ENCODE data around the gene DTD2.
"Not testable (repeated sequence)": the region's sequence is repeated elsewhere in the genome, so short reads cannot be mapped to it uniquely, and the experiment has no call there.

DTD2 gene

DNA sequence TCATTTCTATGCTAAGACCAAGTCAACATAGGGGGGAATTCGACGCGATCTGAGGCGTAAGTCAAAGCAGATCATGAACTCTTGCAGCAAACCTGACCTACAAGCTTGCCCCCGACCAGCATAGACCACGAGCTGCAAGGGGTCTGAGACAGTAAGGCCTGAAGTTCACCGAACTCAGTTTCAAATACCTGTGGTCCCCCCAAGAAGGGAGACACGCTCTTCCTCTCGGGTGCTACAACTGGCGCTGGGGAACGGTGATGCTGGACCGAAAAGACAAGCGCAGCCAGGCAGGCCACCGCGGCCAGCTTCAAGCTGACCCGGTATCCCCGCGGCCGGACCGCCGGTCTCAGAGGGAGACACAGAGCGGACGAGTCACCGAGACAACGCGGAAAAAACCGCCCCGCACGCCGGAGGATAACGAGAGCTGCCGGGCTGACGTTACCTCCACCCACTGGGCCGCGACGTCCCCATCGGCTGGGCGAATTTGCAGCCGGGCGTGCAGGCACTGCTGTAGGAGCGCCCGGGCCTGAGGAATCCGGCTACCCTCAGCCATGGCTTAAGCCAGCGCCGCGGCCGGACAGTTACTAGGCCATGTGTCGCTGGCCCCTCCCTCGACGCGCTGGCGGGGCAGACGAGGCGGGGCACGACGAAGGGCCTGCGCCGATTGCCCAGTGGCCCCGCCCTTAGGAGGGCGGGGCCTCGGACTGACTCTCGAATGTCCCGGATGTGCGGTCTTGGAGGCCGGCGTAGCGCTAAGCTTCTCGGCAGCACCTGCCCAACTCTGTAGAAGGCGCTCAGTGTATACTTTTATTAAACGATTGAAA, at the start of gene DTD2:
TSS of gene DTD2 (minus strand) at position 666 of the 824 bp plus-strand sequence. CDS start at position 553, 113 bp downstream.
- DNase-seq: peak; percentile 88

DNA sequence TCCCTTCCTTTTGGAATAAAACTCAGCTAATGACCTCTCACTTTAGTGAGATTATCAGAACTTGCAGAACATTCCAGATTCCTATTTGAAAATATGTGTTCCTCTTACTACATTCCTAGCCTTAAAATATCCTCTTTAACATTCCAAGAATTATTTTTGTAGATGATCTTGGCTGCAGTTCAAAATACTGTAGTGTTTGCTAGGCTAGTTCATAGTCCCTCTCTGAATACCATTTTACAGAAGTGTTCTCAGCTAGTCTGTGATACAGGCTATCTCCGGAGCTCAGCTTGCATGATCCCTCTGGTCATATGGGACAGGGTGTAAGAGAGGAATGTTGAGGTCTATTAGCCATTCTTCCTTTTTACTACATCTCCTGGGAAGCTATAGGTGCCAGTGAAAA, 48.1 kb upstream of the DTD2 start:
- DNase-seq: no peak

DNA sequence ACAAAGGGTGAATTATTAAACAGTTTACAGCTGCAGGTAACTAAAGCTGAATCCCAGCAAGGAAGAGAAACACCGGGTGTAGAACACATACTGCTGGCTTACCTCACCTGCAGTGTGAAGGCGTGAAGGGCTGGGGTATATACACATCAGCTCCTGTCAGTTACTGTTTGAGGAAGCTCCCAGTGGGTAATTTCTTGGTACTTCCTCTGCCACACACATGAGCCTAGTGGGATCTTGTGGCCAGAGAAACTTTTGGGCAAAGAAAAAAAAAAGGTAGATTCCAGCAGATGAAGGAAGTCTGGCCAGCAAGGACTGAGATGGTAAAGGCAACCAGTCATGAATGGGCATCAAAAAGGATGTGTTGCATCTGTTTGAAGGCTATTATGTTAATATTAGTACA, 44.6 kb upstream of the DTD2 start:
- DNase-seq: no peak

- DNase-seq: no peak
Observed at GRCh38 chr14:31492759-31493498, 35.6 kb upstream of the DTD2 start.

- DNase-seq: no peak
Observed at GRCh38 chr14:31489691-31490090, 32.4 kb upstream of the DTD2 start.

DNA sequence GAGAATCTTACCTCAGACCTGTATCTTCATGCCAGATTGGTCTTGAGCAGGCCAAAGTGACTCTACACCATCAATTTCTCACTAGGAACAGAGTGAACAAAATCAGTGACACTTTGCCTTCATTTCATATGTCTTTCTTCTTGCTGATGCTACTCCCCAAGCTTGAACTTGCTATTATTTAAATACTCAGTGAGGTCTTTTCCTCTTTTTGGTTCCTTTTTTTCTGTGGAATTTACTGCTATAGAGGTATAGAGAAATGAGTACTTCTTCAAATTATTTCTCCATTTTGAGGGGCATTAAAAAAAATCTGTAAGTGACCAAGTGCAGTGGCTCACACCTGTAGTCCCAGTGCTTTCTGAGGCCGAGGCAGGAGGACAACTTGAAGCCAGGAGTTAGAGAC, 30.6 kb upstream of the DTD2 start, which contains the start of gene GPR33:
TSS of gene GPR33 (minus strand) at position 154 of the 400 bp plus-strand sequence. CDS start 4,074 bp downstream, outside the sequence.
- DNase-seq: no peak

GRCh38 chr14:31486764-31487163, 29.5 kb upstream of the DTD2 start:
- DNase-seq: no peak

DNA sequence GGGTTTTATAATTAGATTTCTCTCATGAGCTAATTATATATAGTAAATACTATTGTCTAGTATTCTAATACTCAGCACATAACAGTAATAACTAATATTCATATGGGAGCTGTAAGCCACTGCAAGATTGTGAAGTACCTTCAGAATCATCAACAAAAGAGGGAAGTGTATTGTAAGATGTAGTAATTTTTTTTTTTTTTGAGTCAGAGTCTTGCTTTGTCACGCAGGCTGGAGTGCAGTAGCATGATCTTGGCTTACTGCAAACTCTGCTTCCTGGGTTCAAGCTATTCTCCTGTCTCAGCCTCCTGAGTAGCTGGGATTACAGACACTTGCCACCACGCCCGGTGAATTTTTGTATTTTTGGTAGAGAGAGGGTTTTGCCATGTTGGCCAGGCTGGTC, 27.4 kb upstream of the DTD2 start:
- DNase-seq: no peak

DNA sequence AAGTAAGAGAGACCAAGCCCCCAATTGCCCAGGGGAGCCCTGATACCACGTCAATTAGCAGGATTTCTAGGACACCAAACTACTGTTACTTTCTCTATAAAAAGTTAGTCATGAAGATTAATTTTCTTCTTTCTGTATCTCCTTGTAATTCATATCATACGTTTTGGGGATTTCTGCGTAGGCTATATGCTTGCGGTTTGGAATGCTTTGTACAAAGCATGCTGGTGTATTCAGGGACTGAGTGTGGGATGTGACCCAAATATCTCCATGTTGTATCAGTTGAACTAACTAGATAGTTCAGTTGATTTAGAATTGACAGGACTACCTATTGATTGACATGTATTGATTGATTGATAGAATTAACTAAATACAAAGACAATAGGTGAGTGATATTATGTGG, 22.9 kb upstream of the DTD2 start:
- no peak for DNase-seq

DNA sequence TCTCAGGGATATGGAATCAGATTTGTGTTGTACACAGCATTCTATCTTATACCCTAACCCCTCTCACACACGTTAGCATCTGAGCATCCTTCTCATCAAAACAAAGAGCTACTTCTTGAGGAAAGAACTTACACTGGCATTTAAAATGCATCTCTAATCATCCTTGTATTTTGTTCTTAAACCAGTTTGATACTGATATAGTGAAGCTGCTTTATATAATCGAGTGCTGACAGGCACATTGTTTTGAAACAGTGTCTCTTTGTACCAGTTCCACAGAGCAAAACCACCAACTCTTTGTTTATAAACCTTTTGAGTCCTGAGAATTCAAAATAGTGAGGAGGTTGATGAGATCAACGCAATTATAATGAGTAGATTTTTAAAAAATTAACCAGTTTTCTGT, 21.7 kb upstream of the DTD2 start:
- DNase-seq: no peak

DNA sequence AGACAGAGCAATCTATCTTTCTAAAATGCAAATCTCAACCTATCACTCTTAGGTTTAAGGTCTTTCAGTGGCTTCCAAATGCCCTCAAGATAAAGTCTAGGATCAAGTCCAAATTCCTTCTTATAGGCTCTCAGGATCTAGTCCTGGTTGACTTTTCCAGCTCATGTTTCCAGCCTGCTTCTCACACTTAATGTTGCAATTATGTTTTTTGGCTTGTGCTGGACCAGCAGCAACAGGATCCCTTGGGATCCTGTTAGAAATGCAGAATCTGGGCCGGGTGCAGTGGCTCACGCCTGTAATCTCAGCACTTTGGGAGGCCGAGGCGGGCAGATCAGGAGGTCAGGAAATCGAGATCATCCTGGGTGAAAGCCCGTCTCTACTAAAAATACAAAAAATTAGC, 19.9 kb upstream of the DTD2 start:
- DNase-seq: no peak

DNA sequence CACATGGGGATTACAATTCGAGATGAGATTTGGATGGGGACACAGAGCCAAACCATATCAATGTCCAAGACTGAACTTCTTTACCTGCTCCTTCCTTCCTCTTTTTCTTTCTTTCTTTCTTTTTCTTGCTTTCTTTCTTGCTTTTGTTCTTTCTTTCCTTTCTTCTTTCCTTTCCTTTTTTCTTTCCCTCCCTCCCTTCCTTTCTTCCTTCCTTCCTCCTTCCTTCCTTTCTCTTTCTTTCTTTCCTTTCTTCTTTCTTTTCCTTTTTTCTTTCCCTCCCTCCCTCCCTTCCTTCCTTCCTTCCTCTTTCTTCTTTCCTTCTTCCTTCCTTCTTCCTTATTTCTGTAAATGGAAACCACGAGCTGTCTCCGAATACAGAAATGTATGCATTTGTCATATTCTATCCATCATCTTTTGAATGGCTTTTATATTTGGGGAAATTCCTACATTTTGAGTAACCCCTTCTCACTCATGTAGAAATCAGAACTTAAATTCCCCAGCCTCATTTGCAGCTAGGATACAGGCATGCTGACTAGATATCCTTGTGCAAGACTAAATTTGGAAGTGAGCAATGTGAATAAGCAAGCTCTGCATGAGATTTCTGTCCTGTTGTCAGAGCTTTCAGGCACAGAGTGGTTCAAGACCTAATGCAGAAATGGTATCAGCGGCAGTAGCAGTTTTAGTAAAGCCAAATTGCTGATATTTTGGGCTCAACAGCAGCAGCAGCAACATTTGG, 19.0 kb upstream of the DTD2 start:
- no peak for DNase-seq

- no peak for DNase-seq
Observed at GRCh38 chr14:31466554-31466953, 9.2 kb upstream of the DTD2 start.

DNA sequence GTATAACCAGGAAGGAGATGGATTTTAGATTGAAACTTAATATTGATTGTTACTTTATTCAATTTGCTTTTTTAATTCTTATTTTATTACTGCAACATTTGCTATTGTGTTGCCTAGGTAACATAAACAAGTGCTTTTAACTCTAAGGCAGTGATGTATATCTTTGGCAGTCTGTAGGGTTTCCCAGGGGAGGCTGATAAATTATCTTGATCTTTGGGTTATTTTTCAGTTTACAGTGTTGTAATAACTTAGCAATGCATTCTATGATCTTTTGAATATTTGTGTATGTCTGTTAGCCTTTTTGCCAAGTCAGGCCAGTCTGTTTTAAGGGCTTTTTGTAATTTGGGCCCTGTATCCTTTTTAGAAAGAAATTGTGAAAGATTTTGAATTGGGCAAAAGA, 7.8 kb upstream of the DTD2 start:
- no peak for DNase-seq

GRCh38 chr14:31462450-31462849, 5.1 kb upstream of the DTD2 start:
- DNase-seq: not testable (repeated sequence)

DNA sequence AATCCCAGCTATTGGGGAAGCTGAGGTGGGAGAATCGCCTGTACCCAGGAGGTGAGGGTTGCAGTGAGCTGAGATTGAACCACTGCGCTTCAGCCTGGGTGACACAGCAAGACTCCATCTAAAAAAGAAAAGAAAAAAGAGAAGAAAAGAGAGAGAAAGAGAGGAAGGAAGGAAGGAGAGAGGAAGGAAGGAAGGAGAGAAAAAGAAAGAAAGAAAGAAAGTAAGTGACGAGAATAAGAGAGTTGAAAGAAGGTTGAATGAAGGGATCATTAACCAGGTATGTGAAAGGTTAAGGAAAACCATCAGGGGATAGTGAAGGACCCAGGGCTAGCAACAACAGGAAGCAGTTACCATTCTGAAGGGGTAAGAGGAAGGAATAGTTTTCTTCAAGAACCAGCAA, 4.2 kb upstream of the DTD2 start:
- DNase-seq: no peak

DNA sequence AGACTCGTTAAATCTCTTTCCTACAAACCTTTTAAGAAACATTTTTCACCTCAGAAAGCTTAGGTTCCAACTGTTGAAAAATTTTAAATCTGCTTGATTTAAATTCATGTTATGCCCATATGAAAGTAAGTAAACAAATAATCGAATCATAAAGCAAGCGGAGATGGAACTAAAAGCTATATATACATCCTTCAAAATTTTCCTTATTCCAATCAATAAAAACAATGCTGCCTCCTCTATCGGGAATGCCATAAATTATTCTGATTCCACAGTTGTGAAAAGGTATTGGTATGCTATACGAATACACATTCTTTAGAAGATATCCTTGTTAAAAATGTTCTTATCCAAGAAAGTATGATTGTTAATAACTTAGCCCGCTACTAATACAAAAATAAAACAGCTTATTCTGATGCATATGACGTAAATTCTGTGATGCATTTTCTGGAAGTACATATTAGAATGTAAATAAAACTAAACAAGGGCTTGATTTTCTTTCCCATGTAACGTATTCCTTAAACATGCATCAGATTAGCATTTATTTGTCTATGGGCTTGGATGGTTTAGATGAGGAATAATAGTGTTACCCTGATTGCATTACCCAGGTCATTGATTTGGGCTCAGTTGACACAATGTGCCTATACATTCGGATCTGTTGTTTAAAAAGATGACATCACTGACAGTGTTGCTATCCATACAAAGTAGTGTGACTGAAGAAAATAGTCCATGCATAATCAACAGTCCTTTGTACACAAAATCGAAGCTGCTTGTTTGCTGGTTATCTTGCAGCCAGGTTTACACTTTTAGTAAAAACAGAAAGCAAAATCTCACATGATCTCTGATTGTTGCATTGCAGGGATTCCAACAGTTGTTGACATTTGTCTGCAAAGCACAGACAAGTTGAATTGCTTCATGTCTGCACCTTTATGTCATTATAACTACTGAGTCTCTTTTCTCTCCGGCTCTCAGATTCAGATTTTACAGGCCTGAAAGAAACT, 656 bp upstream of the DTD2 start:
- DNase-seq: no peak

- DNase-seq: no peak
Observed at GRCh38 chr14:31449971-31450610, 7.2 kb downstream of the DTD2 start.

DNA sequence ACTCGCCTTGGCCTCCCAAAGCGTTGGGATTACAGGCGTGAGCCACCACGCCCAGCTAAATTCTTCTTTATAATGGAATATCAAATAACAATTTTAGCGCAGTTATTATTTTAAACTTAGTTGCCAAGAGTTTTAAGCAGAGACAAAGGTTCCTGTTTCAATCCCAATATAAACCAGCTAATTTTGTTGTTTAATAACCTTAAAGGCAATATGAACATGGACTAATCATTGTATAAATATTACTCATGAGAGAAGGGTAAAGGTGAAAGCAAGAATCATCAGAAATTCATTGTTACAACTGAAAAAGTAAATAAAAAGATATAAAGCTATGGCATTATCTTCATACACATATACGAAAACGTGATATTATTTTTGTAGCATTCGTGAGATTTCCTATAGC, 8.2 kb downstream of the DTD2 start:
- DNase-seq: no peak

GRCh38 chr14:31445703-31446102, 11.6 kb downstream of the DTD2 start:
- no peak for DNase-seq

DNA sequence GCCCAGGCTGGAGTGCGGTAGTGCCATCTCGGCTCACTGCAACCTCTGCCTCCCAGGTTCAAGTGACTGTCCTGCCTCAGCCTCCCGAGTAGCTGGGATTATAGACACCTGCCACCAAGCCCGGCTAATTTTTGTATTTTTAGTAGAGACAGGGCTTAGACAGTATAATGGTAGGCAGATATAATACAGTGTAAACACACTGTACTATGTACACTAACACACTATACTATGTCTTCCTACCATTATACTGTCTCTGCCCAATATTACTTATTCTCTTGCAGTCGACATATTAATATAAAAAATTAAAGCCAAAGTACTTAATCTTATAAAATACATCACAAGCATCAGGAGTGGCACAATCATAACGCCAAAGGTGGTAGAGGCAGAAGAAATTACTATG, 15.0 kb downstream of the DTD2 start:
- DNase-seq: no peak

Measured in NCI-H1048 (cell line).